Measurements from ENCODE around the gene CRHR2.
"Not testable (repeated sequence)": the region's sequence is repeated elsewhere in the genome, so short reads cannot be mapped to it uniquely, and the experiment has no call there.

- not testable (repeated sequence) for TF ChIP-seq CTCF, POLR2A (IDR thresholded peaks at IDR 0.05)
Measured at GRCh38 chr7:30642322-30642721, 39.9 kb downstream of the CRHR2 start.
